Testis (tissue), 2 donors: ENCODE results near the gene IGFLR1.

Experiments
- CTCF ChIP-seq, 3 experiments: fragments of 450-650 bp in 2 of 3; fragments of 200-600 bp in 1 of 3; sonication (generic) in 1 of 3; IDR thresholded peaks; one replicate each; pipeline ENCODE4 v1.5.1; 2016 to 2019; ENCODE audit warnings: antibody characterized with exemption in 3 of 3, mild to moderate bottlenecking in 2 of 3, moderate library complexity in 1 of 3
- POLR2A ChIP-seq: fragments of 450-650 bp; IDR thresholded peaks from one replicate; pipeline ENCODE4 v1.6.1; 2017; ENCODE audit warnings: antibody characterized with exemption, mild to moderate bottlenecking, moderate library complexity

GRCh38 chr19:35713904-35714495 lies 28.3 kb downstream of the IGFLR1 start:
- TF ChIP-seq CTCF (IDR thresholded peaks at IDR 0.05), result no peak
- no peak for TF ChIP-seq POLR2A
